ENCODE measurements around the gene IL22RA2.

The IL22RA2 gene

DNA sequence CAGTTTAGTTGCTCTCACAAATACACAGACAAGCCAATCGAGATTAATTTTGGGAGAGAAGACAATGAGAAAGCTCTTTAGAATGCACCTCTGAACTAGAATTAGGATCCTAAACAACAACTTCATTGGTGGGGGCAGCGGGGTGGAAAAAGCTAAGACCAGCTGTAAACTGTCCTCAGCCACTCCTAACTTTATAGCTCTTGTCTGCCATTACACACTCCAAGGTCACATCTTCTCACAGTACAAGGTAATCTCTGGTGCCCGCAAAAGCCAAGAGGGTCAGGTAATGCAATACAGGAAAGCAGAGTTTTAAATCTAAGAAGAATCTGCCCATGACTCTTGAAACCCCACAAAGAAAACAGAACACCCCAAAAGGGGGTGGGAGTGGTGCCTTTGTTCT, 17.8 kb upstream of the IL22RA2 start:
- no peaks in the 10 kb centered on the region for H3K27me3 ChIP-seq (ENCODE audit: insufficient read depth, low read length)
- no peak overlapping the region for H2AFZ ChIP-seq (ENCODE audit: low read depth, low read length)
- no peaks in the 10 kb centered on the region for H3K36me3 ChIP-seq (ENCODE audit: insufficient read depth, low read length)
- H3K4me3 ChIP-seq (ENCODE audit: low read length), result no peak overlapping the region
- H3K9me3 ChIP-seq (ENCODE audit: low read length), result no peaks in the 10 kb centered on the region
- no peaks in the 10 kb centered on the region for H3K4me1 ChIP-seq (ENCODE audit: insufficient read depth, low read length)

DNA sequence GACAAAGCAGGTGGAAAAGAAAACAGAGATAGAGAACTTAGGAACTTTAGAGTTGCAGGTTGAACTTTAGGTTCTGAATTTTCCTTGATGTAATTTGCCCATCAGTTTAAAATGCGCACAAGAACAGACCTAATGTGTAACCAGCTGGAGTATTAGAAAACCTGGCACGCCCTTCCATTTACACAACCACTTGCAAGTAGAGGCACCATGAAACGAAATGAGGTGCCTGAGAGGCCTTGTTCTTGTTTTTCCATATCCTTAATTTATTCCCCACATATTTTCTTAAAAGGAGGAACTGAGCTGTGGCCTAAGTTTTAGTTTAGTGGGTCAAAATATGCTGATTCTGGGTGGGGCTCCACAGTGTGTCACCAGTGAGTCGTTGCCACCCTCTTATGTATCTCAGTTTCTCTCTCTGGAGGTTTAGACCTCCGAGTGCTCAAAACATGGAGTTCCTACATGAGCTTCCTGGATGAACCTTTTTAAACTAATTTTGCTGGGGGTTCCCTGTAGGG, 17.2 kb upstream of the IL22RA2 start:
- H3K27me3 ChIP-seq (ENCODE audit: insufficient read depth, low read length), result no peaks in the 10 kb centered on the region
- no peaks in the 10 kb centered on the region for H3K9me3 ChIP-seq (ENCODE audit: low read length)
- H2AFZ ChIP-seq (ENCODE audit: low read depth, low read length), result no peak overlapping the region
- no peaks in the 10 kb centered on the region for H3K36me3 ChIP-seq (ENCODE audit: insufficient read depth, low read length)
- H3K4me3 ChIP-seq (ENCODE audit: low read length), result no peak overlapping the region
- no peaks in the 10 kb centered on the region for H3K4me1 ChIP-seq (ENCODE audit: insufficient read depth, low read length)

DNA sequence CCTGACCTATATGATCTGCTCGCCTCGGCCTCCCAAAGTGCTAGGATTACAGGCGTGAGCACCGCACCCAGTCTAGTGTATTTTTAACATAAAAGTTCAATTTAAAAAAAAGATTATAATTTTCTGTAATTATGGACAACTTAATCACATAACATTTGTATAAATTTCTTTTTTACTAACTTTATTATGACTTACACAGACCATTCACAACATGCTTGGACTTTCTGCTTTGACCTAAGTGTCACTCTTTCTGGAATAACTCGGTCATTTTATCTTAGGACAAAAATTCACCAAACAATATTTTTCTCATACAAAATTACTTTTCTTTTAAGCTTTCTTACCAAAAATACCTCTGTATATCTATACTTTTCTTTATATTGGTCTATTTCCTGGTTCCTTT, 15.4 kb upstream of the IL22RA2 start:
- Histone ChIP-seq H3K4me1 (ENCODE audit: insufficient read depth, low read length) (no peaks in the 10 kb centered on the region), H3K9me3 (ENCODE audit: low read length) (peaks cover 2% of the 10 kb centered on the region), H2AFZ (ENCODE audit: low read depth, low read length) (no peak overlapping the region)

DNA sequence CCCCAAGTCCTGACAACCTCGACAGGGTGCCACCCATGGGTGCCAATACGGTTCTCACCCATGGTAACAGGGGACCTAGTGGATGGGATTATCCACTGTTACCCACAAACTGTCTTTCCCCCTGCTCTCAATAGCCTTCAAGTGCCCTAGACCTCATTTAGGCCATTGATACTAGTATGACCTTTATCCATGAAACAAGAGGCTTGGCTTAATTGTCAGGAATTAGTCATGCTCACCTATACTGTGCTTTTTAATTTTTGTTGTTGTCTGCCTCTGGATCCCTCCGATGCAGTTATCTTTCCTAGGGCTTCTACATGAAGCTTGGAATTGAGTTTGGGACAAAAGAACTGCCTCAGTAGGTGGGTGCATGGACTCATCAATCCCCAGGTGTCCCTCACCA, 11.8 kb upstream of the IL22RA2 start:
- H3K27me3 ChIP-seq (ENCODE audit: insufficient read depth, low read length), result no peaks in the 10 kb centered on the region
- H3K9me3 ChIP-seq (ENCODE audit: low read length), result peaks cover 4% of the 10 kb centered on the region

More for the DNA sequence above, 15.4 kb upstream of the IL22RA2 start:
- Histone ChIP-seq H3K4me3 (ENCODE audit: low read length) (no peak overlapping the region), H3K27me3 (ENCODE audit: insufficient read depth, low read length) (no peaks in the 10 kb centered on the region), H3K36me3 (ENCODE audit: insufficient read depth, low read length) (no peaks in the 10 kb centered on the region)

DNA sequence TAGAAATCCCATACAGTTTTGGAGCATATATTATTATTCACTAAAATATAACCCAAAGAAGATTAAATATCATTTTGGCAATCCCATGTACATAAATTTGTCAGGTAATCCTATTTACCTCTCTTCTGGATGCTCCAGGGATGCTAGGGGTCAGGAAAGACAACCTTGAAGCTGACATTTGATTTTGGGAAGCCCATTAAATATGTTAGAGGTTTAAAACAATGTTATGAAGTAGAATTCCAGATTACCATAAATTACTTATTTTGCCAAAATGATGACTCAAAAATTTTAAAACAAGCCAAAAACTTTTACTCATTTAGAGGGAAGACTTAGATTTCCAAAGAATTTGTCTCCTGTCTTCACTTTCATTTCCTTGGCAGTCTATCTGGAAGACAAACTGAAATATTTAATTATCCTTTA, 9.2 kb upstream of the IL22RA2 start:
- Histone ChIP-seq H3K4me1 (ENCODE audit: insufficient read depth, low read length) (no peaks in the 10 kb centered on the region), H2AFZ (ENCODE audit: low read depth, low read length) (no peak overlapping the region), H3K36me3 (ENCODE audit: insufficient read depth, low read length) (no peaks in the 10 kb centered on the region), H3K9me3 (ENCODE audit: low read length) (peaks cover 4% of the 10 kb centered on the region), H3K4me3 (ENCODE audit: low read length) (no peak overlapping the region), H3K27me3 (ENCODE audit: insufficient read depth, low read length) (no peaks in the 10 kb centered on the region)

More for the DNA sequence above, 11.8 kb upstream of the IL22RA2 start:
- H3K36me3 ChIP-seq (ENCODE audit: insufficient read depth, low read length), result no peaks in the 10 kb centered on the region
- H2AFZ ChIP-seq (ENCODE audit: low read depth, low read length), result no peak overlapping the region
- no peaks in the 10 kb centered on the region for H3K4me1 ChIP-seq (ENCODE audit: insufficient read depth, low read length)
- H3K4me3 ChIP-seq (ENCODE audit: low read length), result no peak overlapping the region

GRCh38 chr6:137181891-137182653, 8.6 kb upstream of the IL22RA2 start:
- no peak overlapping the region for H2AFZ ChIP-seq (ENCODE audit: low read depth, low read length)
- H3K4me1 ChIP-seq (ENCODE audit: insufficient read depth, low read length), result no peaks in the 10 kb centered on the region
- H3K9me3 ChIP-seq (ENCODE audit: low read length), result peaks cover 4% of the 10 kb centered on the region
- H3K27me3 ChIP-seq (ENCODE audit: insufficient read depth, low read length), result no peaks in the 10 kb centered on the region
- no peaks in the 10 kb centered on the region for H3K36me3 ChIP-seq (ENCODE audit: insufficient read depth, low read length)
- no peak overlapping the region for H3K4me3 ChIP-seq (ENCODE audit: low read length)

- Histone ChIP-seq H3K27me3 (ENCODE audit: insufficient read depth, low read length) (no peaks in the 10 kb centered on the region), H3K36me3 (ENCODE audit: insufficient read depth, low read length) (no peaks in the 10 kb centered on the region), H3K9me3 (ENCODE audit: low read length) (peaks cover 1% of the 10 kb centered on the region), H3K4me1 (ENCODE audit: insufficient read depth, low read length) (no peaks in the 10 kb centered on the region), H3K4me3 (ENCODE audit: low read length) (no peak overlapping the region), H2AFZ (ENCODE audit: low read depth, low read length) (no peak overlapping the region)
Measured at GRCh38 chr6:137177611-137178010, 4.2 kb upstream of the IL22RA2 start.

DNA sequence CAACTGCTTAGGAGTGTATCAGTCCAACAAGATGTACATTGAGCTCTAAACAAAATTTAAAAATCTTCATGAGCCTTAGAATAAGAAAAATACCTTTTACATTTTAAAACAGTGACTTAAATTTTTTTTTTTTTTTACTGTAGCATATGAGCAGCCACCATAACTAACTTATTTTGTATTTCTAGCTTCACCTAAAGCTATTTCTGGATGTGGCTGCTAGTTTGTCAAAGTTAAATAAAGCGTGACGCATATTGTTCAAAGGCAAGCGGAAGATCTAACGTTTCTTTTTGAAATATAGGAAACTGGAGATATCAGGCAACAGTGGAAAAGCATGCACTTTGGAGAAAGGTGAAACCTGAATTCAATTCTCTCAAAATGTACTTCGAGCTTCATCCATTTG, 3.3 kb upstream of the IL22RA2 start:
- Histone ChIP-seq H3K4me3 (ENCODE audit: low read length) (no peak overlapping the region), H3K27me3 (ENCODE audit: insufficient read depth, low read length) (no peaks in the 10 kb centered on the region), H3K4me1 (ENCODE audit: insufficient read depth, low read length) (no peaks in the 10 kb centered on the region), H2AFZ (ENCODE audit: low read depth, low read length) (no peak overlapping the region), H3K36me3 (ENCODE audit: insufficient read depth, low read length) (no peaks in the 10 kb centered on the region), H3K9me3 (ENCODE audit: low read length) (peaks cover 1% of the 10 kb centered on the region)

DNA sequence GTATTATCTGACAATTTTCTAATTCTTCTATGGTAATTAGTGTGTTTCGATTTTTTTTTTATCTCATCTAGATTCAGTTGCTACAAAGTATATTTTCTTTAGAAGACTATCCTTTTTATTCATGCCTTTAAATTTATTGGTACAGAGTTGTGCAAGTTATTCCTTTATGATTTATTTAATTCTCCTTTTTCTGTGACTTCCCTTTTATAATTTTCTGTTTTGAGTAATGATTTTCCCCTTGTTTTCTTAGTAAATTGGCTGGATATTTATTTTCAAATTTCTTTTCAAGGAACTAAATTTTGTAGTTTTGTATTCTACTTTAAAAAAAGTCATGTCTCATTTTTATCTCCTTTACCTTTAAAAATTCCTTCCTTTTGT, 2.4 kb upstream of the IL22RA2 start:
- no peak overlapping the region for H3K4me3 ChIP-seq (ENCODE audit: low read length)
- no peaks in the 10 kb centered on the region for H3K4me1 ChIP-seq (ENCODE audit: insufficient read depth, low read length)
- H3K36me3 ChIP-seq (ENCODE audit: insufficient read depth, low read length), result no peaks in the 10 kb centered on the region
- H3K27me3 ChIP-seq (ENCODE audit: insufficient read depth, low read length), result peaks cover 7% of the 10 kb centered on the region
- H2AFZ ChIP-seq (ENCODE audit: low read depth, low read length), result no peak overlapping the region
- H3K9me3 ChIP-seq (ENCODE audit: low read length), result peaks cover 1% of the 10 kb centered on the region

- H3K27me3 ChIP-seq (ENCODE audit: insufficient read depth, low read length), result peaks cover 7% of the 10 kb centered on the region
- no peak overlapping the region for H2AFZ ChIP-seq (ENCODE audit: low read depth, low read length)
- no peaks in the 10 kb centered on the region for H3K9me3 ChIP-seq (ENCODE audit: low read length)
- no peaks in the 10 kb centered on the region for H3K36me3 ChIP-seq (ENCODE audit: insufficient read depth, low read length)
- H3K4me1 ChIP-seq (ENCODE audit: insufficient read depth, low read length), result no peaks in the 10 kb centered on the region
- H3K4me3 ChIP-seq (ENCODE audit: low read length), result no peak overlapping the region
Measured at GRCh38 chr6:137175157-137175867, 1.9 kb upstream of the IL22RA2 start.

DNA sequence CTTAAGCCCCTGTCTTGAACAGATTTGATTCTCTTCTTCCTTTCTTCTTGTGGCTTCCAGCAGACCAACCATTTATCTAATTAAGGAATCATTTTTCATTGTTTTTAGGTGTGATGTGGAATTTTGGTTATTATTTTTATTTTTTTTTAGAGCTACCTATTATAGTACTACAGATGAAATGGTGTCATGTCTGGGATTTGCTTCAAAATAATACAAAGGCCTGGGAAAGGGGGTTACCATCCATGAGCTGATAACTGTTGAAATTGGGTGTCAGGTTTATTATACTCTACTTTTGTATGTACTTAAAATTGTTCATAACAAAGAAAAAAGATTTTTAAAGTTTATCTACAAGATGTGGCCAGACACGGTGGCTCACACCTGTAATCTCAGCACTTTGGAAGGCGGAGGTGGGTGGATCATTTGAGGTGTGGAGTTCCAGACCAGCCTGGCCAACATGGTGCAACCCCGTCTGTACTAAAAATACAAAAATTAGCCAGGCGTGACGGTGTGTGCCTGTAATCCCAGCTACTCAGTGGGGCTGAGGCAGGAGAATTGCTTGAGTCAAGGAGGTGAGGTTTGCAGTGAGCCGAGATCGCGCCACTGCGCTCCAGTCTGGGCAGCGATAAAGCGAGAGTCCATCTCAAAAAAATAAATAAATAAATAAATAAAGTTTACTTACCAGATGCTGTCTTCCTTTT, 561 bp downstream of the IL22RA2 start:
- no peaks in the 10 kb centered on the region for H3K4me1 ChIP-seq (ENCODE audit: insufficient read depth, low read length)
- no peak overlapping the region for H3K4me3 ChIP-seq (ENCODE audit: low read length)
- H3K27me3 ChIP-seq (ENCODE audit: insufficient read depth, low read length), result peaks cover 9% of the 10 kb centered on the region
- H3K36me3 ChIP-seq (ENCODE audit: insufficient read depth, low read length), result no peaks in the 10 kb centered on the region
- no peak overlapping the region for H2AFZ ChIP-seq (ENCODE audit: low read depth, low read length)
- H3K9me3 ChIP-seq (ENCODE audit: low read length), result no peaks in the 10 kb centered on the region

DNA sequence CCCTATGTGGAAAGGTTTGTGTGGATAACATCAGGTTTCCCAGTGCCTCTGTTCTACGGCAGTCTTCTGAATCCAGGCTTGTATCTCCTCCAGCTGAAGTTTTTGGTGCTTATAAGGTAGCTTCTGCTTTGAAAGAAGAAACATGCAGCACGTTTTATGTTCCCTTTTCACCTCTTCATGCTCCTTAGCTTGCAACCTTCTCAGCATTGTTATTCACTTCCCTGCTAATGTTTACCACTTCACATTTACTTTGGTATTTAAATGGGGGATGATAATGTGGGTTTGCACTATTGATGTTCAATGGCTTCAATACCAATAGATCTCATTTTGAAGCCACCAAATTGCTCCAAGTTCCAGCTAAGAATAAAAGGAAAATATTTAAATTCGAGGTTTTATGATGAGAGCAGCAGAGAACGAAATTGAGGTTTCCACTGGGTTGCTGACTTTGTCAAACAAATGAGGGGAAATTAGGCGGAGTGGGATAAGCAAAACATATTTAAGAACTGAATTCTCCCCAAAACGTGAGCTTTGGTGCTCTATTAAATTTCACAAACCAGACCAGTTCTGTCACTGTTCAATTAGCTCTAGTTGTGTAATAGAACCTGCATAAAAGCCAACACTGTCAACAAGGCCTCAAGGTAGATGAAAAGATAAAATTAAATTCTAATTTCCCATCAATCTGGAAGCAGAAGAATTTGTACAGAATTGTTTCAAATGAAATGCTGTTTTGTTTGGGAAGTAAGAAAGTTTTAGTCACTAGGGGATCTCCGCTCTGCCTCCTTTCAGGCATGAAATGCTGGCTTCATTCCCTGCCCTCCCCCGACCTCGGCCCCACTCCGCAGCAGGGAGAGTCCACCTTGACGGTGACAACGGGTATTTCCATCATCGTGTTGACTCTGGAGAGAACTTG, 1.4 kb downstream of the IL22RA2 start:
- peaks cover 9% of the 10 kb centered on the region for H3K27me3 ChIP-seq (ENCODE audit: insufficient read depth, low read length)
- no peak overlapping the region for H3K4me3 ChIP-seq (ENCODE audit: low read length)
- H3K9me3 ChIP-seq (ENCODE audit: low read length), result no peaks in the 10 kb centered on the region
- H3K36me3 ChIP-seq (ENCODE audit: insufficient read depth, low read length), result no peaks in the 10 kb centered on the region
- H3K4me1 ChIP-seq (ENCODE audit: insufficient read depth, low read length), result no peaks in the 10 kb centered on the region
- no peak overlapping the region for H2AFZ ChIP-seq (ENCODE audit: low read depth, low read length)
